Measurements from ENCODE around the gene TTI1. TPM values are rescaled to one million over a fixed set of nuclear protein-coding genes. Genes with fewer than 3 reads are reported as not detected.

Gene TTI1
- total RNA-seq, 2 experiments from 2014 or later = 10.6 to 11.4 TPM

GRCh38 chr20:38067717-38068365 is 34.6 kb upstream of the TTI1 start:
- Histone ChIP-seq H3K4me1 (ENCODE audit: insufficient read depth, low read length) (no peaks in the 10 kb centered on the region), H3K36me3 (ENCODE audit: insufficient read depth, low read length) (peaks cover 83% of the 10 kb centered on the region), H3K4me3 (ENCODE audit: low read length) (no peak overlapping the region), H3K9me3 (ENCODE audit: control insufficient read depth in 1 of 2, insufficient read depth in 1 of 2, low read length in 2 of 2) (no peaks in the 10 kb centered on the region), H3K27me3 (ENCODE audit: control insufficient read depth in 1 of 2, insufficient read depth in 2 of 2, low read length in 2 of 2) (no peaks in the 10 kb centered on the region), H3K27ac (ENCODE audit: low read depth in 1 of 2, low read length in 2 of 2) (no peak overlapping the region)
- H3K27me3 Mint-ChIP-seq = no peaks in the 10 kb centered on the region
- H3K9me3 Mint-ChIP-seq = no peaks in the 10 kb centered on the region
- intact Hi-C loops (cut with DNase I, micrococcal nuclease) = no loop called here
- POLR2A ChIA-PET = no interaction called here
- H3K27ac Mint-ChIP-seq = no peak overlapping the region
- CTCF ChIA-PET = no interaction called here
- TF ChIP-seq, protein P1, sequence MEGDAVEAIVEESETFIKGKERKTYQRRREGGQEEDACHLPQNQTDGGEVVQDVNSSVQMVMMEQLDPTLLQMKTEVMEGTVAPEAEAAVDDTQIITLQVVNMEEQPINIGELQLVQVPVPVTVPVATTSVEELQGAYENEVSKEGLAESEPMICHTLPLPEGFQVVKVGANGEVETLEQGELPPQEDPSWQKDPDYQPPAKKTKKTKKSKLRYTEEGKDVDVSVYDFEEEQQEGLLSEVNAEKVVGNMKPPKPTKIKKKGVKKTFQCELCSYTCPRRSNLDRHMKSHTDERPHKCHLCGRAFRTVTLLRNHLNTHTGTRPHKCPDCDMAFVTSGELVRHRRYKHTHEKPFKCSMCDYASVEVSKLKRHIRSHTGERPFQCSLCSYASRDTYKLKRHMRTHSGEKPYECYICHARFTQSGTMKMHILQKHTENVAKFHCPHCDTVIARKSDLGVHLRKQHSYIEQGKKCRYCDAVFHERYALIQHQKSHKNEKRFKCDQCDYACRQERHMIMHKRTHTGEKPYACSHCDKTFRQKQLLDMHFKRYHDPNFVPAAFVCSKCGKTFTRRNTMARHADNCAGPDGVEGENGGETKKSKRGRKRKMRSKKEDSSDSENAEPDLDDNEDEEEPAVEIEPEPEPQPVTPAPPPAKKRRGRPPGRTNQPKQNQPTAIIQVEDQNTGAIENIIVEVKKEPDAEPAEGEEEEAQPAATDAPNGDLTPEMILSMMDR (IDR thresholded peaks at IDR 0.05) = no peak
- H3K36me3 Mint-ChIP-seq (ENCODE audit: low read depth) = no peaks in the 10 kb centered on the region
- H3K4me3 Mint-ChIP-seq = no peak overlapping the region
- peaks cover 12% of the 10 kb centered on the region for H3K4me1 Mint-ChIP-seq (ENCODE audit: low read depth)
- ATAC-seq (ENCODE audit: poor library complexity) (no peak), DNase-seq (no peak)

GRCh38 chr20:38066969-38067716 is 33.9 kb upstream of the TTI1 start:
- Mint-ChIP-seq H3K27me3 (no peaks in the 10 kb centered on the region), H3K4me3 (no peak overlapping the region), H3K27ac (no peak overlapping the region), H3K9me3 (no peaks in the 10 kb centered on the region), H3K4me1 (ENCODE audit: low read depth) (peaks cover 5% of the 10 kb centered on the region), H3K36me3 (ENCODE audit: low read depth) (no peaks in the 10 kb centered on the region)
- DNase-seq = no peak
- Histone ChIP-seq H3K36me3 (ENCODE audit: insufficient read depth, low read length) (peaks cover 90% of the 10 kb centered on the region), H3K4me3 (ENCODE audit: low read length) (no peak overlapping the region), H3K4me1 (ENCODE audit: insufficient read depth, low read length) (no peaks in the 10 kb centered on the region), H3K27ac (ENCODE audit: low read depth in 1 of 2, low read length in 2 of 2) (no peak overlapping the region), H3K9me3 (ENCODE audit: control insufficient read depth in 1 of 2, insufficient read depth in 1 of 2, low read length in 2 of 2) (no peaks in the 10 kb centered on the region), H3K27me3 (ENCODE audit: control insufficient read depth in 1 of 2, insufficient read depth in 2 of 2, low read length in 2 of 2) (no peaks in the 10 kb centered on the region)
- CTCF ChIA-PET = no interaction called here
- POLR2A ChIA-PET = no interaction called here
- intact Hi-C loops (cut with DNase I, micrococcal nuclease) = no loop called here
- no peak for ATAC-seq (ENCODE audit: poor library complexity)
- TF ChIP-seq, protein P1 (IDR thresholded peaks at IDR 0.05) = no peak

DNA sequence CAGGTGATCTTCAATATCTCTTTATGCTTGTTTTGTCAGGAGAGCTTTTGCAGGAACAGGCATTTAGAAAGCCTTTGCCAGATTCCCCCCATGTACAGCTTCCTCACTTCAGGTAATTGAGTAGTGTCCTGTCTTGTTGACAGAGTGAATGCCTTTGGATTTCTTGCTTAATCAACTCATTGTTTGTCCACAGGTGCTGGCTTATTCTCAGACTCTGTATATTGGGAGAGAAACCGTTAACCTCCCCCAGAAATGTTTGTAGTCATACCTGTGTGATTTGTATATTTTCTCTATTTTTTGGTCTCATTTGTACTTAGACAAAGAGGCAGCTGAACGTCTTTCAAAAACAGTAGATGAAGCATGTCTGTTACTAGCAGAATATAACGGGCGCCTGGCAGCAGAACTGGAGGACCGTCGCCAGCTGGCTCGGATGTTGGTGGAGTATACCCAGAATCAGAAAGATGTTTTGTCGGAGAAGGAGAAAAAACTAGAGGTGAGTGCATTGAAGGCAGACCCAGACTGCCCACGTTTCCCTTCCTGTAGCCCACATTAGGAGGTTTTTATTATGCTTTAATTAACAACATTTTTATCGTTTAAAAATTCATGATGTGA is 32.6 kb upstream of the TTI1 start:
- intact Hi-C loops (cut with DNase I, micrococcal nuclease) = no loop called here
- Mint-ChIP-seq H3K36me3 (ENCODE audit: low read depth) (no peaks in the 10 kb centered on the region), H3K27ac (no peak overlapping the region), H3K4me3 (no peak overlapping the region), H3K27me3 (no peaks in the 10 kb centered on the region), H3K4me1 (ENCODE audit: low read depth) (peaks cover 5% of the 10 kb centered on the region), H3K9me3 (no peaks in the 10 kb centered on the region)
- ATAC-seq (ENCODE audit: poor library complexity) = no peak
- Histone ChIP-seq H3K36me3 (ENCODE audit: insufficient read depth, low read length) (peaks cover 95% of the 10 kb centered on the region), H3K9me3 (ENCODE audit: control insufficient read depth in 1 of 2, insufficient read depth in 1 of 2, low read length in 2 of 2) (no peaks in the 10 kb centered on the region), H3K27me3 (ENCODE audit: control insufficient read depth in 1 of 2, insufficient read depth in 2 of 2, low read length in 2 of 2) (no peaks in the 10 kb centered on the region), H3K4me1 (ENCODE audit: insufficient read depth, low read length) (no peaks in the 10 kb centered on the region), H3K27ac (ENCODE audit: low read depth in 1 of 2, low read length in 2 of 2) (no peak overlapping the region), H3K4me3 (ENCODE audit: low read length) (no peak overlapping the region)
- POLR2A ChIA-PET = no interaction called here
- CTCF ChIA-PET = no interaction called here
- no peak for DNase-seq
- TF ChIP-seq, protein P1 (IDR thresholded peaks at IDR 0.05) = no peak
